IPS-15b (cell line): Measurements from ENCODE around the gene WFS1.

Experiments used
- H3K27me3 ChIP-seq: one replicate; pipeline ENCODE4 v1.6.1; 2013; ENCODE audit warnings: low read length; ENCODE audit not compliant: control insufficient read depth, insufficient read depth
- H3K36me3 ChIP-seq: one replicate; pipeline ENCODE4 v1.6.1; 2013; ENCODE audit warnings: low read length; ENCODE audit not compliant: control insufficient read depth, insufficient read depth
- H3K4me1 ChIP-seq: one replicate; pipeline ENCODE4 v1.6.1; 2013; ENCODE audit warnings: mild to moderate bottlenecking, low read length; ENCODE audit not compliant: control insufficient read depth, insufficient read depth
- H3K4me3 ChIP-seq: one replicate; pipeline ENCODE4 v1.5.1; 2013; ENCODE audit warnings: low read depth, low read length
- H3K9ac ChIP-seq: one replicate; pipeline ENCODE4 v1.6.1; 2013; ENCODE audit warnings: low read depth, mild to moderate bottlenecking, low read length
- H3K9me3 ChIP-seq: one replicate; pipeline ENCODE4 v1.6.1; 2013; ENCODE audit warnings: mild to moderate bottlenecking, low read length; ENCODE audit not compliant: control insufficient read depth, insufficient read depth

The WFS1 gene

DNA sequence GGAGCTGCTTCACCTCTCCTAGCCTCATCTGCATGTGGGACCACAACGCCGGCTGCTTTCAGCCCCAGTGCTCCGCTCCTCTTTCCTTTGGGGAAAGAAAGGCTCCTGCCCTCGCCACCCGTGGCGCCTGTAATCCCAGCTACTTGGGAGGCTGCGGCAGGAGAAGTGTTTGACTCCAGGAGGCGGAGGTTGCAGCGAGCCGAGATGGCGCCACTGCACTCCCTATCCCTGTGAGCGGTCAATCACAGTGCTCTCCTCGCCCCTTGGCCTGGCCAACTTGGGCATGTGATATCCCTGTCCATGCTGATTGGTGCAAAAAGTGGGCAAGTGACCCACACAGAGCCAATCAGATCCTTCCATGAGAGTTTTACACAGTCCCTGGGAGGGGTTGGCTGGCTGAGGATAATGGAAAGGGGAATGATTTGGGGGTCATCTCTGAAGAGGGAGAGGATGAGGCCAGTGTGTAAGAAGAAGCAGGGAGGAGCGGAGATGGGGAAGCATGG is 56.2 kb downstream of the WFS1 start:
- Histone ChIP-seq H3K4me3 (no peak overlapping the region), H3K36me3 (no peaks in the 10 kb centered on the region), H3K9ac (no peak overlapping the region), H3K9me3 (no peaks in the 10 kb centered on the region), H3K27me3 (no peaks in the 10 kb centered on the region), H3K4me1 (peaks cover 7% of the 10 kb centered on the region)

GRCh38 chr4:6326312-6327060 is 56.8 kb downstream of the WFS1 start:
- H3K9me3 ChIP-seq, result no peaks in the 10 kb centered on the region
- H3K9ac ChIP-seq, result no peak overlapping the region
- H3K27me3 ChIP-seq, result no peaks in the 10 kb centered on the region
- H3K4me1 ChIP-seq, result peaks cover 7% of the 10 kb centered on the region
- no peaks in the 10 kb centered on the region for H3K36me3 ChIP-seq
- H3K4me3 ChIP-seq, result no peak overlapping the region

GRCh38 chr4:6327220-6327917 is 57.7 kb downstream of the WFS1 start:
- Histone ChIP-seq H3K36me3 (no peaks in the 10 kb centered on the region), H3K9me3 (no peaks in the 10 kb centered on the region), H3K4me3 (no peak overlapping the region), H3K27me3 (no peaks in the 10 kb centered on the region), H3K9ac (peak overlapping the region; percentile 12), H3K4me1 (peaks cover 7% of the 10 kb centered on the region)

- Histone ChIP-seq H3K27me3 (no peaks in the 10 kb centered on the region), H3K4me3 (no peak overlapping the region), H3K9me3 (no peaks in the 10 kb centered on the region), H3K9ac (no peak overlapping the region), H3K36me3 (no peaks in the 10 kb centered on the region), H3K4me1 (peaks cover 7% of the 10 kb centered on the region)
These were observed 58.9 kb downstream of the WFS1 start for GRCh38 chr4:6328526-6328925.

GRCh38 chr4:6329478-6330383 is 60.1 kb downstream of the WFS1 start:
- H3K4me1 ChIP-seq, result peaks cover 7% of the 10 kb centered on the region
- peaks cover 3% of the 10 kb centered on the region for H3K9me3 ChIP-seq
- H3K27me3 ChIP-seq, result no peaks in the 10 kb centered on the region
- H3K9ac ChIP-seq, result no peak overlapping the region
- no peak overlapping the region for H3K4me3 ChIP-seq
- H3K36me3 ChIP-seq, result no peaks in the 10 kb centered on the region

DNA sequence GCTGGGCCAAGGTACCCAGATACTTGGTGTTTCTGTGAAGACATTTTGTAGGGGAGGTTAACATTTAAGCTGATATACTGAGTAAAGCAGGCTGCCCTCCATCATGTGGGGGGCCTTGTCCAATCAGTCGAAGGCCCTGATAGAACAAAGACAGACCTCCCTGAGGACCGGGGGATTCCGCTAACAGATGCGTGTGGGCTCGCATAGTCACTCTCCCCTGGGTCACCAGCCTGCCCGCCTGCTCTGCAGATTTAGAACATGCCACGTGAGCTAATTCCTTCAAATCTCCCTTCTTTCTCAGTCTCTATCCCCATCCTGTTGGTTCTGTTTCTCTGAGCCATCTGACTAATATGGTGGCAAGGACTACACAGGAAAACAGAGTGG is 60.7 kb downstream of the WFS1 start:
- Histone ChIP-seq H3K36me3 (no peaks in the 10 kb centered on the region), H3K4me1 (peaks cover 2% of the 10 kb centered on the region), H3K27me3 (no peaks in the 10 kb centered on the region), H3K9me3 (peaks cover 3% of the 10 kb centered on the region), H3K4me3 (no peak overlapping the region), H3K9ac (no peak overlapping the region)

DNA sequence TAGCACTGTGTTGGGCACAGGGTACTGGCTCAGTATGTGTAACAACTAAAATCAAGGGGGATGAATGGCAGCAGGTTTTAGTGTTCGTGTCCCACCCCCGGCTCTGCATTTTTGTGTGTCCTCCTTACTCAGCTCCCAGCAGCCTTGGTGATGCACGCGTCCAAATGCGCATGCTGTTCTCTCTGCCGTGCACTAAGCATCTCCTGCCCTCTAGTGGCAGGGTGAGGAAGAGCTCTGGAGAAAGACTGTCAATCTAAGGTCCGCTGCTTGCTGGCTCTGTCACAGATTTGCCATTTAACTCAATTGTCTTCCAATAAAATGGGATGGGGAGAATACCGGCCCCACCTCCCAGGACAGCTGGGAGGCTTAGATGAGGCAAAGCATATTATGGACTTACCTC is 61.4 kb downstream of the WFS1 start:
- H3K4me1 ChIP-seq, result no peaks in the 10 kb centered on the region
- H3K27me3 ChIP-seq, result no peaks in the 10 kb centered on the region
- H3K36me3 ChIP-seq, result no peaks in the 10 kb centered on the region
- peaks cover 3% of the 10 kb centered on the region for H3K9me3 ChIP-seq
- no peak overlapping the region for H3K9ac ChIP-seq
- H3K4me3 ChIP-seq, result no peak overlapping the region

- Histone ChIP-seq H3K9ac (no peak overlapping the region), H3K9me3 (peaks cover 3% of the 10 kb centered on the region), H3K36me3 (no peaks in the 10 kb centered on the region), H3K27me3 (no peaks in the 10 kb centered on the region), H3K4me1 (no peaks in the 10 kb centered on the region), H3K4me3 (no peak overlapping the region)
These were observed 61.8 kb downstream of the WFS1 start for GRCh38 chr4:6331468-6331867.

GRCh38 chr4:6332042-6332668 is 62.5 kb downstream of the WFS1 start:
- H3K4me1 ChIP-seq, result no peaks in the 10 kb centered on the region
- H3K9ac ChIP-seq, result no peak overlapping the region
- H3K36me3 ChIP-seq, result no peaks in the 10 kb centered on the region
- H3K4me3 ChIP-seq, result no peak overlapping the region
- H3K9me3 ChIP-seq, result peaks cover 3% of the 10 kb centered on the region
- H3K27me3 ChIP-seq, result no peaks in the 10 kb centered on the region

DNA sequence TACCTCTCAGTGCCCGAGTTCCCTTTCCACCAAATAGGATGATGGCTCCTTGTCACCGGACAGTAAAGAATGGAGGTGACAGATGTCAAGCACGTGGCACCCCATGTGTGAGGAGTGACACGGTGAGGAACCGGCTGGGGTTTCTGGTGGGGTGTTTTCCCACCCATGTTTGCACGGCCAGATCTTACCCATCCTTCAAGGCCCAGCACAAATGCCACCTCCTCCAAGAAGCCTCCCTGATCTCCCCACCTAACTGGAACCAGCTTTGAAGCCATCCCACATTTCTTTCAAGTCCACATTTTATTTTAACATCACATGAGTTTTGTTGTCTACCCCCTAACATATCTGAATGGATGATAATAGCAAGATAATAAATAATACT is 63.0 kb downstream of the WFS1 start:
- Histone ChIP-seq H3K4me1 (no peaks in the 10 kb centered on the region), H3K36me3 (no peaks in the 10 kb centered on the region), H3K4me3 (no peak overlapping the region), H3K9ac (no peak overlapping the region), H3K27me3 (no peaks in the 10 kb centered on the region), H3K9me3 (peaks cover 3% of the 10 kb centered on the region)
